Activated CD8-positive, alpha-beta memory T cell treated with anti-CD3 and anti-CD28 coated beads, Interleukin-2, amount 50 U/mL, for 24 hours (primary cell): ENCODE measurements around the gene CTTNBP2NL.

Source experiments
- DNase-seq: peaks from one replicate; pipeline ENCODE4 v3.0.0-alpha.2; 2020; ENCODE audit errors: extremely low read depth

The CTTNBP2NL gene

GRCh38 chr1:112507336-112507735, 111.3 kb downstream of the CTTNBP2NL start:
- DNase-seq: no peak

DNA sequence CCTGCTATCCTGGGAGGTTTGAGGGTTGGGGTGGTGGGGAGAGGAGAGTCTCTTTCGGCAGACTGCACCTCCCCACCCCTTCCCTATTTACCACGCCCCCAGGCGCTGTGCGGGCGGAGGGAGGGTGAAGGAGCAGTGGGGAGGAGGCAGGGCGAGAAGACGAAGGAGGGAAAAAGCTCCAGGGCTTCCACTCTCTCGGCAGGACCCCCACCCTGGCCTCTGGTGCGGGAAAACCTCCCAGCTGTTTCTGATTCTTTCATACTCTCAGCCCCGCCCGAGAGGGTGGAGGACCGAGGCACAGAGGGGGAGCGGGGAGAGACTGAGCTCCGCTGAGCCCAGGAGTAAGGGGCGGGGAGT, 111.9 kb downstream of the CTTNBP2NL start:
- DNase-seq: no peak

DNA sequence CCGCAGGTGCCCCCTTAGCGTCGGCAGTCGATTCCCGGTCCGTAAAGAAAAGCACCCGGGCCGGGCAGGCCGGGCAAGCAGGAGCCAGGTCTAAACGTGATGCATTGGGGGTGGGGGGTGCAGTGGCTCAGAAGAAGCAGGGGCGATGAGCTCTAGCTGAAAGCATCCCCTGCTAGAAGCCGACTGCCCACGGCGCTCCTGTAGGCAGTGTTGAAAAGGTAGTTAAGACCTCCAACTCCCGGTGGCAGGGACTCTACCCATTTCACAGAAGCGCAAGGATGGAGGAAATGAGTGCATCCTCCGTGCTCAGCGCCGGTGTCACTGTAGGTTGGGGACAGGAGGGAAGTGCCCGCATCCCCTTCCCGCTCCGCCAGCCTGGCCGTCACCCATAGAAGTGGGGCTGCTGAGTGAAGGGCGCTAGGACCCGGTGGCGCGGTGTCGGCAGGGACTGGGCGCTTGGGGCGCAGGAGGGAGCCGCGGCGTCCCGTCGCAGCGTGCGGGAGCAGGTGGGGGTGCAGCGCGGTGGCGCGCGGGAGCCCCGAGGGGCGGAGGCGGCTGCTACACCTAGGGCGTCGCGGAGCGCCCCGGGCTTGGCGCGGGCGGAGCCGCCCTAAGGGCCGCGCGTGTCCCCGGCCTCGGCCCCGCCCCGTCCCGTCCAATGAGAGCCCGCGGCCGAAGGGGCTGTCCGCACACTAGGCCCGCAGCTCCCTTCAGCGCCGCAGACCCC, 112.4 kb downstream of the CTTNBP2NL start, which contains the start of gene WNT2B:
Gene WNT2B (plus strand): TSS at position 688 of the 727 bp plus-strand sequence. CDS start 298 bp downstream, outside the sequence.
- no peak for DNase-seq

- DNase-seq: no peak
Observed at GRCh38 chr1:112509005-112509659, 113.1 kb downstream of the CTTNBP2NL start.

DNA sequence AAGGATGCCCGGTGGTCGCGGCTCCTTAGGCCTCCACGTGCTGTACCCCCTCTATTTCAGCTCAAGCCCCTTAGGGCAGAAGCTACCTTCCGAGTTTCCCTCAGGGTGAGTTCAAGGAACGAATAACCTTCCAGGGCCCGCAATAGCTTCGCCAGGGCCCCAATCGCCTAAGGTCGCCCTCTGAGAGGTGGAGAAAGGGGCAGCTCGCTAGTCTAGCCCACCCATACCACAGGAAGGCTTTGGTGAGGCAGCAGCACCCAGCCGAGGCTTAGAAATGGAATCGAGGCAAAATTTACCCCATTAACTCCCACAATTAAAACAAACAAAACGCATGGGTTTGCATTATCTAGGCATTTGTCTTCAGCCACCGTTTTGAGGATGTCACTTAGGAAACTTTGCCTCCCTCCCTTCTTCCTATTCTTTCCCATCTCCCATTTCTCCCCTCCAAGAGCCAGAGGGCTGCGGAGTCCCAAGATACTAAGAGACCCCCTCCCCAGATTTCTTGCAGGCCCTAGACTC, 113.7 kb downstream of the CTTNBP2NL start:
- no peak for DNase-seq

DNA sequence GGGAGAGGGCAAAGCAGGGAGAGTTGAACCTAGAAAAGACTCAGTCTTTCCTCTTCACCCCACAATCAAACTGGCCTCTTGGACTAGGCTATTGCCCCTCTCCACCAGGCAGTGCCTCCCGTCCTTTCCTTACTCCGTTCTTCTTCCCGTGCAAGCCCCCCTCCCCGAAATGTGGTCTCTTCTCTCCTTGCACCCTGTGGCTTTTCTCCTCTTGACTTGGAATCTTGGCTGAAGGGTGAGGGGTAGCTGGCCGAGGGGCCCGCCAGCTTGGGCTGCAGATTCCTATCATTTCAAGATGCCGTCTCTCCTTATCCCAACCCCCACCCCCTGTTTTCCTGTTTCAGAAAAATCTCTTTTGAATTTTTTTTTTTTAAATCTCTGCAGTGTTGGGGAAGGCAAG, 114.3 kb downstream of the CTTNBP2NL start:
- DNase-seq: no peak
